ENCODE measurements around the gene TMEM107.
A peak's percentile ranks its signal among the peaks of the same experiment; 100 is the strongest.

Gene TMEM107

GRCh38 chr17:8164815-8165131 lies 11.4 kb downstream of the TMEM107 start:
- no peak for DNase-seq (ENCODE audit: low read depth in 1 of 2, low spot score in 1 of 2)
- Histone ChIP-seq H3K4me3 (replicated peaks; ENCODE audit: insufficient read depth, low read length) (no peak overlapping the region), H3K27me3 (ENCODE audit: insufficient read depth, poor library complexity, severe bottlenecking) (no peaks in the 10 kb centered on the region), H3K27ac (replicated peaks) (peak overlapping the region; percentile 75)
- TF ChIP-seq SPI1 (IDR thresholded peaks at IDR 0.05; ENCODE audit: borderline replicate concordance, low read depth) (no peak), GABPA (IDR thresholded peaks at IDR 0.05; ENCODE audit: low read depth) (no peak), CTCF (IDR thresholded peaks at IDR 0.05; ENCODE audit: insufficient read depth, low read length) (no peak), POLR2AphosphoS5 (IDR thresholded peaks at IDR 0.05; ENCODE audit: low read depth) (no peak), REST (IDR thresholded peaks at IDR 0.05; ENCODE audit: insufficient replicate concordance, low read depth) (no peak)

- TF ChIP-seq POLR2AphosphoS5 (IDR thresholded peaks at IDR 0.05; ENCODE audit: low read depth), result no peak
- TF ChIP-seq SPI1 (IDR thresholded peaks at IDR 0.05; ENCODE audit: borderline replicate concordance, low read depth), result no peak
- TF ChIP-seq CTCF (IDR thresholded peaks at IDR 0.05; ENCODE audit: insufficient read depth, low read length), result no peak
- TF ChIP-seq REST (IDR thresholded peaks at IDR 0.05; ENCODE audit: insufficient replicate concordance, low read depth), result no peak
- TF ChIP-seq GABPA (IDR thresholded peaks at IDR 0.05; ENCODE audit: low read depth), result no peak
- H3K27me3 ChIP-seq (ENCODE audit: insufficient read depth, poor library complexity, severe bottlenecking), result no peaks in the 10 kb centered on the region
- H3K27ac ChIP-seq (replicated peaks), result peak overlapping the region; percentile 75
- H3K4me3 ChIP-seq (replicated peaks; ENCODE audit: insufficient read depth, low read length), result no peak overlapping the region
- peak in 1 of 2 experiments; percentile 88 for DNase-seq (ENCODE audit: low read depth in 1 of 2, low spot score in 1 of 2)
These were observed 12.0 kb downstream of the TMEM107 start for GRCh38 chr17:8163978-8164814.

- no peaks in the 10 kb centered on the region for H3K27me3 ChIP-seq (ENCODE audit: insufficient read depth, poor library complexity, severe bottlenecking)
- TF ChIP-seq POLR2AphosphoS5 (IDR thresholded peaks at IDR 0.05; ENCODE audit: low read depth) (no peak), CTCF (IDR thresholded peaks at IDR 0.05; ENCODE audit: insufficient read depth, low read length) (no peak), GABPA (IDR thresholded peaks at IDR 0.05; ENCODE audit: low read depth) (no peak), SPI1 (IDR thresholded peaks at IDR 0.05; ENCODE audit: borderline replicate concordance, low read depth) (no peak), REST (IDR thresholded peaks at IDR 0.05; ENCODE audit: insufficient replicate concordance, low read depth) (no peak)
- H3K27ac ChIP-seq (replicated peaks), result peak overlapping the region; percentile 75
- peak overlapping the region; percentile 41 for H3K4me3 ChIP-seq (replicated peaks; ENCODE audit: insufficient read depth, low read length)
- no peak for DNase-seq (ENCODE audit: low read depth in 1 of 2, low spot score in 1 of 2)
These were observed 12.9 kb downstream of the TMEM107 start for GRCh38 chr17:8162997-8163977.

All from HL-60 (cell line).